DND-41 (cell line): ENCODE measurements around the gene ST6GALNAC4.

ENCODE experiments used
- ATAC-seq: fragments of 200-7000 bp; cut with Tn5 transposase; 3 replicates; pipeline ENCODE4 v1.9.1; 2021; ENCODE audit warnings: low read depth; ENCODE audit not compliant: insufficient read depth
- DNase-seq: peaks from one replicate; pipeline ENCODE4 v3.0.0-alpha.2; 2020
- H2AFZ ChIP-seq: 2 replicates; pipeline ENCODE4 v1.6.0; 2012; ENCODE audit warnings: low read depth, low read length
- H3K27ac ChIP-seq: 2 replicates; pipeline ENCODE4 v1.5.1; 2012; ENCODE audit warnings: low read length, inconsistent platforms
- H3K27me3 ChIP-seq: fragments of 200-600 bp; sonication (generic); 2 replicates; pipeline ENCODE4 v1.6.0; 2012; ENCODE audit warnings: low read length, mild to moderate bottlenecking, inconsistent platforms; ENCODE audit not compliant: insufficient read depth, poor library complexity
- H3K36me3 ChIP-seq: 2 replicates; pipeline ENCODE4 v1.5.1; 2012; ENCODE audit warnings: low read length, inconsistent platforms; ENCODE audit not compliant: insufficient read depth
- H3K4me1 ChIP-seq: 2 replicates; pipeline ENCODE4 v1.5.1; 2012; ENCODE audit warnings: mild to moderate bottlenecking, low read length; ENCODE audit not compliant: insufficient read depth
- H3K4me2 ChIP-seq: 2 replicates; pipeline ENCODE4 v1.6.0; 2012; ENCODE audit warnings: mild to moderate bottlenecking, moderate library complexity, low read length, inconsistent platforms; ENCODE audit not compliant: insufficient read depth
- H3K4me3 ChIP-seq, 2 experiments: fragments of 200-600 bp in 1 of 2; shearing (Covaris generic) in 1 of 2; 2 replicates each; pipeline ENCODE4 v1.5.1; 2012 to 2016; ENCODE audit warnings: inconsistent platforms in 2 of 2, low read length in 2 of 2, mild to moderate bottlenecking in 2 of 2, low read depth in 1 of 2, moderate library complexity in 1 of 2
- H3K79me2 ChIP-seq: 2 replicates; pipeline ENCODE4 v1.6.0; 2012; ENCODE audit warnings: low read length, inconsistent platforms; ENCODE audit not compliant: insufficient read depth
- H3K9ac ChIP-seq: 2 replicates; pipeline ENCODE4 v1.6.0; 2012; ENCODE audit warnings: low read depth, mild to moderate bottlenecking, inconsistent platforms, low read length, moderate library complexity
- H3K9me3 ChIP-seq: 2 replicates; pipeline ENCODE4 v1.5.1; 2012; ENCODE audit warnings: low read length, moderate library complexity, mild to moderate bottlenecking, inconsistent platforms; ENCODE audit not compliant: insufficient read depth, severe bottlenecking
- H4K20me1 ChIP-seq: 2 replicates; pipeline ENCODE4 v1.6.0; 2012; ENCODE audit warnings: low read length; ENCODE audit not compliant: insufficient read depth
- EZH2 ChIP-seq: IDR thresholded peaks from 3 replicates; pipeline ENCODE4 v1.6.1; 2012; ENCODE audit warnings: borderline replicate concordance, low read depth, mild to moderate bottlenecking, moderate library complexity, low read length, inconsistent platforms; ENCODE audit not compliant: severe bottlenecking
- TF ChIP-seq, protein P1 (sequence below): IDR thresholded peaks from 2 replicates; pipeline ENCODE4 v1.5.1; 2012; ENCODE audit warnings: borderline replicate concordance, low read length, moderate library complexity, mild to moderate bottlenecking; ENCODE audit not compliant: poor library complexity, severe bottlenecking; ENCODE audit errors: extremely low read depth

Gene ST6GALNAC4

DNA sequence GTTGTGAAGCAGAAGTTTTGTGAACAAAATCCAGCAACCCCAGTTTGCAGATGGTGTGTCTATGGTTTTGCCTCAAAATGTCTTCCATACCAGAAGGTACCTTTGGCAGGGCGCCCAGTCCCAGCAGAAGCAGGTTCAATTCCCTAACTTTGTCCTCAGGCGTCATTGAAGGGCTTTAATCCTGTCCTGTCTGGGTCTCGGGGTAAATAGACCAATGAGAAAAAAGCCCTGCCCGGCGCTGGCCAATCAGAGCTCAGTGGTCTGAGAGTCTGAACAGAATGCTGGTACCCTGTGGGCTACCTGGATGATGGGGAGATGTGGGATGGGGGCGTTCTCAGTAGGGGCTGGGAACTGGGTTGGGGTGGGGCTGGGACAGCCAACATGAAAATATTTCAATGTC, 6.2 kb upstream of the ST6GALNAC4 start:
- Histone ChIP-seq H4K20me1 (0 out of 2 replicates have a peak, but pooled peaks cover under 1% of the 10 kb centered on the region), H3K27ac (no peak overlapping the region), H3K9me3 (no peaks in the 10 kb centered on the region), H3K4me2 (no peak overlapping the region), H3K79me2 (no peaks in the 10 kb centered on the region), H3K4me3 (no peak overlapping the region), H3K4me1 (peaks cover 21% of the 10 kb centered on the region), H3K9ac (no peak overlapping the region), H2AFZ (no peak overlapping the region), H3K36me3 (no peaks in the 10 kb centered on the region), H3K27me3 (no peaks in the 10 kb centered on the region)
- no peak for DNase-seq
- ATAC-seq = no peak
- TF ChIP-seq, protein P1, sequence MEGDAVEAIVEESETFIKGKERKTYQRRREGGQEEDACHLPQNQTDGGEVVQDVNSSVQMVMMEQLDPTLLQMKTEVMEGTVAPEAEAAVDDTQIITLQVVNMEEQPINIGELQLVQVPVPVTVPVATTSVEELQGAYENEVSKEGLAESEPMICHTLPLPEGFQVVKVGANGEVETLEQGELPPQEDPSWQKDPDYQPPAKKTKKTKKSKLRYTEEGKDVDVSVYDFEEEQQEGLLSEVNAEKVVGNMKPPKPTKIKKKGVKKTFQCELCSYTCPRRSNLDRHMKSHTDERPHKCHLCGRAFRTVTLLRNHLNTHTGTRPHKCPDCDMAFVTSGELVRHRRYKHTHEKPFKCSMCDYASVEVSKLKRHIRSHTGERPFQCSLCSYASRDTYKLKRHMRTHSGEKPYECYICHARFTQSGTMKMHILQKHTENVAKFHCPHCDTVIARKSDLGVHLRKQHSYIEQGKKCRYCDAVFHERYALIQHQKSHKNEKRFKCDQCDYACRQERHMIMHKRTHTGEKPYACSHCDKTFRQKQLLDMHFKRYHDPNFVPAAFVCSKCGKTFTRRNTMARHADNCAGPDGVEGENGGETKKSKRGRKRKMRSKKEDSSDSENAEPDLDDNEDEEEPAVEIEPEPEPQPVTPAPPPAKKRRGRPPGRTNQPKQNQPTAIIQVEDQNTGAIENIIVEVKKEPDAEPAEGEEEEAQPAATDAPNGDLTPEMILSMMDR = no peak
- TF ChIP-seq EZH2 = no peak

DNA sequence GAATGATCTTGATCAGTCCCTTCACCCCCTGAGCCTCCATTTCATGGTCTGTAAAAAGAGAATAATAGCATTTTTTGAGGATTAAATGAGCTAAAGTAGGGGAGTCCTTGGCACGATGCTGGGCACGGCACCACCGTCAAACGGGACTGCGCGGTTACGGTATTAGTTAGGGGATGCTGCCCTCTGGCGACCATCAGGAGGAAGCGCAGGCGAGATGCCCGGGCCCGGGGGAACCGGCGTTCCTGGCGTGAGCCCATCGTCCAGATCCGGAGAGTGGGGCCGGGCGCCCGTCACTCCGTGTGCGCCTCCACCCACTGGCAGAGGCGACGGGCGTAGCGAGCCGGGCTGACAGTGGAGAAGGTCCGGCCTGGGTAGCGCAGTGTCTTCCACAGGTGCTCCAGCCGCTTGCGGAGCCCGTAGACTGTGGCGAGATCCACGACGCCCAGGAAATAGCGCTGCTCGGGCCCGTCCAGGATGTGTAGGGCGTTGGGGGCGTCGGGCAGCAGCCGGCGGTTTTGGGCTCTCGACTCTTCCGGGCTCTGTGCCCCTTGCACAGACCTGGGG, 4.8 kb upstream of the ST6GALNAC4 start:
- peak overlapping the region; percentile 56 for H3K4me2 ChIP-seq
- no peaks in the 10 kb centered on the region for H3K9me3 ChIP-seq
- DNase-seq (peak; percentile 68), ATAC-seq (peak; percentile 58)
- no peaks in the 10 kb centered on the region for H4K20me1 ChIP-seq
- H3K4me1 ChIP-seq = peaks cover 32% of the 10 kb centered on the region
- TF ChIP-seq, protein P1 = peak; percentile 92
- no peak for TF ChIP-seq EZH2
- H3K79me2 ChIP-seq = no peaks in the 10 kb centered on the region
- H3K9ac ChIP-seq = no peak overlapping the region
- no peaks in the 10 kb centered on the region for H3K27me3 ChIP-seq
- H3K27ac ChIP-seq = no peak overlapping the region
- H2AFZ ChIP-seq = peak overlapping the region; percentile 41; the same call in 1 of the 2 replicates
- no peaks in the 10 kb centered on the region for H3K36me3 ChIP-seq
- H3K4me3 ChIP-seq = no peak overlapping the region

DNA sequence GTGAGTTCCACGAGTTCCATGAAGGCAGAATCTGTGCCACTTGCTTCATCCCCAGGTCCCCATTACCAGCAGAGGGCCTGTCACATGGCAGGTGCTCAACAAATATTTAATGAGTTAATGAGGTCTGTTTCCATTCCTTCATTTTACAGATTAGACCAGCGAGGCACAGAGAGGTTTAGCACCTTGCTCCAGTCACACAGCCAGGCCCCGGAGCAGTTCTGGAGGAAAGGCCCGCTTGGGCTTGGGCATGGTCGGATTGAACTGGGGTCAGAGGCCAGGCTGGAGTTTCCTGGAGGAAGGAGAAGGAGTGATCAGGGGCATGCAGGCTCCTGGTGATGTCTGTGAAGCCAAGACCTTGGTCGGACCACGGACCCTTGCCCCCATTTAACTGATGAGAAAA, 4.0 kb upstream of the ST6GALNAC4 start:
- Histone ChIP-seq H3K4me2 (no peak overlapping the region), H3K9ac (no peak overlapping the region), H3K4me1 (peaks cover 40% of the 10 kb centered on the region), H3K79me2 (no peaks in the 10 kb centered on the region), H3K27ac (no peak overlapping the region), H4K20me1 (no peaks in the 10 kb centered on the region), H3K9me3 (no peaks in the 10 kb centered on the region), H3K4me3 (no peak overlapping the region), H2AFZ (no peak overlapping the region), H3K36me3 (no peaks in the 10 kb centered on the region), H3K27me3 (no peaks in the 10 kb centered on the region)
- no peak for ATAC-seq
- DNase-seq = no peak
- TF ChIP-seq, protein P1 = no peak
- TF ChIP-seq EZH2 = no peak
